IPS DF 4.7 (cell line): ENCODE measurements around the gene MACROD2.

ENCODE experiments used
- DNase-seq: peaks from one replicate; pipeline ENCODE4 v3.0.0-alpha.2; 2013; ENCODE audit warnings: low spot score; ENCODE audit errors: extremely low read depth

MACROD2 gene

DNA sequence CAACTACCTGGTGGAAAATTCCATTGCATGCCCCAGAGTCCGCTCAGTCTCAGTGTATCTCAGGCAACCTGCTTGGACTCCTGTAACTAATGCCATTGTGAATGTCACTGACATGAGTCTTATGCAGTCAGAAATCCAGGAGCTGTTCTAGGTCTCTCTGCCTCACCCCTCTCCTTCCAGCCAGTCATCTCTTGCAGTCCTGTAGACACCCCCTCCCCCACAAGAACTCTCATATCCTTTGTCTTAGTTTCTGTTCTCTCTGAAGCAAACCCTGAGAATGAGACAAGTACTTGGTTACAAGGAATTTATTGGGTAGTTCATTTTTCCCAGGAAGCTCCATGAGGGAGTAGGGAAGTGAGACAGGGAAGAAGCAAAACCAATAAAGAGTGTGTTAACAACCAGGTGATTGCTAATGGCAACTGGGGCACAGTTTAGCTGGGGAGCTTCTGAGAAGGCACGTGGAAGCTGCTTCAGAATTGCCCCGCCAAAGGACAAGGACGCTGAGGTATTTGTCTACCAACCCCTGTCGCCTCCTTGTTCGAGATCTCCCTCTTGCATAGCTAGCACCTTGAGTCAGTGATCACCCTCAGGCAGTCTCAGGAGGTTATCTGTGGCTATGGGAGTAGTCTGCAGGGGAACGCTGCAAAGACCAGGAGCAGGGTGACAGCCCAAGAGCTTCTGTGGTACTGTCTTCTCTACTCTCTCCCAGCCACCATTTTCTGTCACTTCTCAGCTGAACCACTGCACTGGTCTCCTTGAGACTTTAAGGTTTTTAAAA is 1253.5 kb downstream of the MACROD2 start:
- DNase-seq: no peak

DNA sequence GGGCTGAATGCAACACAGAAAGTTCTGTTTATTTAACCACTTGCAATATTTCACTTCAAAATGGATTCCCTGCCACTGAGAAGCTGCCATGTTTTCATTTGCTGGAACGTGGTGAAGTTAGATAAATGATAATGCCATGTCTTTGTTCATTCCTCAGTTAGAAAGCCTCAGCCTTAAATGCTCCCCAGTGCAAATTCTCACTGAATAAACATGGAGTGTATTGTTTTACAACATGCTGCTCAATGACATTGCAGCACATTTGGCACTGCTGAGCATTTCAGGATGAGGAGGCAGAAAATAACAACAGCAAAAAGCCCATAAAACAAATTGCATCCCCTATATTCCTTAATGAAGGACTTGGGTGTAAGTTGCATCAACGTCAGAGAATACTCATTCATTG is 1255.9 kb downstream of the MACROD2 start:
- DNase-seq: no peak

DNA sequence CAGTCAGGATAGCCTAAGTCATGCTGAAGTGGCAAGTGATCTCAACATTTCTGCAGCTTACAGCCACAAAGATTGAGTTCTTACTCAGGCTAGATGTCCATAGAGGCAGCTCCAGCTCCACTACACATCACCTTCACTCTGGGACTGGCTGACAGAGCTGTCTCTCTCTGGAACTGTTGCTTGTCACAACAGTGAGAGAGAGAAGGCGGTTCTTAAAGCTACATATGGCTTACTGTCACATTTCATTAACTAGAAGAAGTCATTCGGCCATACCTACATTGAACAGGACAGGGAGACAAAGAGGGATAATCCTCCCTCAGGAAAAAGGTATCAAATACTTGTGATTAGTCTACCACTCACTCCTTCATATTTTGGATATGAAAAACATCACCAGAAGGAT is 1257.0 kb downstream of the MACROD2 start:
- DNase-seq: no peak

DNA sequence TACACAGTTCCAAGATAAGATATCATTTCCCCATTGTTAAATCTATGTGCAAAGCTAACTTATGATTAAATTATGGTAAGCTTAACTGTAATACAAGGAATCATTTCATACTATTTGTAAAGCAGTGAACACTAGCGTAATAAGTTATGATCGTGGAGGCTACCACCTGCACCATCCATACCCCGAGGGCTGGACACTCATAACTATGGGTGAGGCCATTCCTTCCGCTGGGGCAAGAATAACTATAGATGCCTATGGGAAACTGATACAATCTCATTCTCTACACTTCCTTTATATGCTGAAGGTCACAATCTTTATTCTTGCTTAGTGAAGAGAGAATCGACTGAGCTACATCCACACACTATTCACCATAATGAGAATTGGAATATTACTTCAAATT is 1258.1 kb downstream of the MACROD2 start:
- no peak for DNase-seq

DNA sequence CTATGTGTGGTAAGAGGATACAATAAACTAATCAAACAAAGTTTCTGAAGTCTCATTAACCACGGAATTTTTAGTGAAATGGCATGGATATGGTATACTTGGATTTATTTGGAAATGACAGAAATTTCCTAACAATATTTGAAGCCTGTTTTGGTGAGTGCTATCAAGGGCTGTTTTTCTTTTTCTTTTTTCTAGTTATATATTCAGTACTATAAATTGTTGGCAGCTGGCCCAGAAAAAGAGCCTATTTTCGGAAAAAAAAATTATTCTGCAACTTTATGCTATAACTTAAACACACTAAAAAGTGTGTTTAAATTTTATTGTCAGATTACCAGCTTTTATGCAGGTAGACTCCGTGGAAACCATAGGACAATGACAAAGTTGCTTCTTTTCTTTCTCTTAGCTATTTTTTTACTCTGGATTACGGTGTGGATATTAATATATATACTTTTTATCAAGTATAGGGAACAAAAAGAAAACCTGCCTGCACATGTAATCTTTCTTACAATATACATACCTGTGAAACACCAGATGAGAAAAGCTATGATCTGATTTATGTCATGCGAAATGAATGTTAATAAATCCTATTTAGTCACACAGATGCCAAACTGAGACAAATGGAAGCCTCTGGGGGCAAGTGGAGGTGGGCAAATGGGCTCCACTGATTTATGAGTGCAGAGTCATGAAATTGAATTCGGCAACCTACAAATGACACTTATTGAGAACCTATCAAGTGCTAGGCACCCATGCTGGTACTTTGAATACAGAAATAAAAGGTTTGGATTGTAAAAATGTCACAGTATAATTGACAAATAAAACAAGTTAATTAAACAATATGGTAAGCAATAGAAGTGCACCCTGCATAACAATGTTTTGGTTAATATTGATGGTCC is 1261.6 kb downstream of the MACROD2 start:
- DNase-seq: no peak

DNA sequence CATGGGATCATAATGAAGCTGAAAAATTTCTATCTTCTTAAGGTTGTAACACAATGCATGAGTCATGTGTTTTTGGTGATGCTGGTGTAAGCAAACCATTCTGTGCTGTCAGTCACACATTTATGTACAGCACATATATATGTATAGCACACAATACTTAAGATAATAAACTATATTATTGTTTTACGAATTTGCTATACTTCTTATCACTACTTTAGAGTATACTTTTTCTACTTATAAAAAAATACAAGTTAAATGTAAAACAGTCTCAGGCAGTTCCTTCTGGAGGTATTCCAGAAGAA is 1262.2 kb downstream of the MACROD2 start:
- no peak for DNase-seq

DNA sequence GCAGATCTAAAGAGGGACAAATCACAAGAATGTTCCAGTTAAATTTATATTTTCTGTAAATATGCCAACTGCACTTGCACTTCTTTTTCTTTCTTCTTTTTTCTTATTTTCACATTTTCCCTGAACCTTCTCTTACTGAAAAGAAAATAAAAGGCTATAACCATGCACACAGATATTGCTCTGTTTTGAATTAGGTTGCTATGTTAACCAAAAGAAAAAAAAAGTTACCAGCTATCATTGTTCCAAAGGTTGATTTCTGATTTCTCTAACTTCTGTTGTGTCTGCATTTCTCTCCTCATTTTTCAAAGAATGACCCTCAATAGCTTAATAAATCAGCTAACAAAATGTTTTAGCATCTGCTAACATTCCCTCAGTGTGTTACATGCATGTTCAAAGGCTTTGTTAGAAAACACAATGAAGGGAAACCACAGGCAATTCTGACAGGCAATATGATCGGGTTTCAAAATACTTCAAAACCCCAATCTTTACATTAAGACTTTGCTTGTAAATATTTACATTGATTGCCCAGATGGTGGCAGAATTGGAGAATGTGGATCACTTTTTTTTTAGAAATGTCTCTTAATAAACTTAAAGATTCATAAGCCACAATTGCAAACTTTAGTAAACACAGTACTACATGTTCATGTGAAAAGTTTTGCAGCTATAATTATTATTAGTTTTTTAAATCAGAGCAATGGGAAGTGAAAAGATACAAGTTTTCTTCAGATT is 1270.4 kb downstream of the MACROD2 start:
- no peak for DNase-seq

DNA sequence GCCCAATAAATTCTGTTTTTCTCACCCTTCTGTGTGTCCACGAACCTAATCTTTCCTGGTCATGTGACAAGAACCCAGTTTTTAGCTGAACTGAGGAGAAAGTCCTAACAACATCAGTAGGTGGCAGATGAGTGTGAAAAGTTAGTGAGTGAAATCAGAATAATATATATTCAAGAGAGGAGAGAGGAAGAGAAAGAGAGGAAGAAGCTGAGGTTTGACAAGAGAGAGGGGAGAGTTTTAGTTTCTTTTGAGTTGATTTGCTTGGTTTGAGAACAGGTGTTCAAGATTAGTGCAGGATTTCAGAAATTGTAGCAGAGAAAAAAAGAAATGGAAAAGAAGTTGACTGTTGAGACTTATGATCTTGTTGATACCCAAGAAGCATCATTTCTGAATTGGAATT is 1272.6 kb downstream of the MACROD2 start:
- no peak for DNase-seq

DNA sequence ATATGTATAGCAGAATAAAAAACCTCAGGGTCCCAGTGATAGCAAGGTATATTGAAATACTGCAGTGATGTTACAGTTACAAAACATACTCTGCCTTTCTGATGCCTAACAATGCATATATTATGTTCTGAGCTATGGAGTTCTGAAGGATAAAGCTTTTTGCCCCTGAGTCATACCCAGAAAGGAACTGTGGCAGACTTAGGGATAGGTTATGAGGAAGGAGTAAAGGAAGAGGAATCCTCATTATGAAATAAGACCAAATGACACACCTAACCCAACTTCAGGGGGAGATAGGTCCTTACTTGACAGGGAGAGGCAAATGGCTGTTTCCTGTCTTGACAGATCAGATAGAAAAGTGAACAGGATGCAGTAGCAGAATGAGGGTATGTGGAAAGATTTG is 1282.7 kb downstream of the MACROD2 start:
- no peak for DNase-seq

DNA sequence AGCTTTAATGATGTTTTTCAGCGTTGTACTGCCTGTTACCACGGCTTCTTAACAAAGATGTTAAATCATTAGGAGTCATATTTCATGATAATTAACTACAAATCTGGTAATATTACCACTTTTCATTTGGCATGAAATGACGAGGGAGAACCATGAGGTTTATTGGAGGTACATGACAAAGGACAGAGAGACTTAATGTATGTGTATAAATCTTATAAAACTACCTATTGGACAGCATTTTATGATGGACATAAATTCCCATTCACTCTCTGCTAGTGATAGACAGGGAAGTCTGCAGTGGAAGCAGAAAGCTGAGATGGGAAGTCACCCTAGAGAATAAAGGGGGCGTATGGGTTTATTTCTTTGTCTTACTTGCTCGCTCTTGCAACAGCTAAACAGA is 1292.0 kb downstream of the MACROD2 start:
- no peak for DNase-seq

DNA sequence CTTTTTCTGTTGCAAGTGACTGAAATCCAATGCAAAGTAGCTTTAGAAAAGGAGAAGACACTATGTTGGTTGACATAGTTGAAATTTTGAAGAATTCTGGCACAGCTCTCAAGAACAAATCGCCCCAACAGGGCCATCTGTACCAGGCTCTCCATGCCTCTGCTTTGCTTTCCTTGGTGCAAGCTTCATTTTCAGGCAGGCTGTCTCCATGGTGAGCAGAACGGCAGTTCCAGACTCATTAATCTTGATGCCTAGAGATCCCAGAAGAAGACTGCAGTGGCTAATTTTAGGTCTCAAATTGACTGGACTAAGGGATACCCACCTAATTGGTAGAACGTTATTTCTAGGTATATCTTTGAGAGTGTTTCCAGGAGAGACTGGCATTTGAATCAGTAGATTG is 1292.8 kb downstream of the MACROD2 start:
- DNase-seq: no peak

DNA sequence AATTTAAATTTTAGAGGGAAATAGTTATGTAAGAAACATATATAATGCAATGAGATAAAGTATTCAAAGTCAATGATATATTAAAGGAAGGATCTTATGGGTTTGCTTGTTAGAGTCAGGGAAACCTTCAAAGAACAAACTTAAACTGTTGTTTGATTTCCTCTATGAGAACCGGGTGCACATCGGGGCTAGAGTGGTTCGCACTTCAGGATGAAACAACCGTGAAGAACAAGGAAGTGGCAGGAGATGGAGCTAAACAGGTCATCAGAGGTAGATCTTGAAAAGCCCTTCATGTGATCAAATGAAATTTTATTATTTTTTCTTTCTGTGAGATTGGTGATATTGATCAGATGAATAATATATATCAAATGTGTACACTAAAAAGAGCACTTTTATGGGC is 1294.0 kb downstream of the MACROD2 start:
- DNase-seq: no peak

DNA sequence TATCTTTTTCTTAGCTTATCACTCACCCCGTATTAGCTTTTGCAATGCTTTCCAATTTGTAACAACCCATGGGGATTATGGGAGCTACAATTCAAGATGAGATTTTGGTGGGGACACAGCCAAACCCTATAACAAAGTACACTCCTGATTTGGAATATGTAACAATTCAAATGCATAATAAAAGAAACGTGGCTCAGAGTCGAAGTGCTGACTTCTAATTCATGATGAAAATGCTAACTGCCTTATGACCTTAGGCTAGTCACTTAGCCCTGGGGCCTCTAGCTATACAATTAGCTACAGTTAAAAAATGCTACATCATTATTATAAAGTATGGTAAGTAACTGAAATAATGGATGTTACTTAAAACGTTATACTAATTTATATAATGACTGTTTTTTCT is 1297.1 kb downstream of the MACROD2 start:
- DNase-seq: no peak

DNA sequence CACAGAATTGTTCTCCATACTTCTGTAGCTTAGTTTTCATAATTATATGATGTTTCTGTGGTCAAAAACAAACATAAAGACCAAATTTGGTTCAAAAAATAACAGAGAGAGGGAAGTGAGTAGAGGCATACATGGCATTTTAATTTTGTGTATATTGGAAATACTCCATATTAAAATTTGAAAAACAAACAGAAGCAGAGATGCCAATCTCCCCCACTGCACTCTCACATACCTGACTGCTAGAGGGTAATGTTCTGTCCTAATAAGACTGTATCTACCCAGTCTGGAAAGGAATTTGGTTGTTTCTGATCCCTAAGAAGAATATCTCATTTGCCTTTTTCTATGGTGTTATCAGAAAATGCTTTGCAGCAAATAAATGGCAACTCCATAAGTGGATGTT is 1301.1 kb downstream of the MACROD2 start:
- DNase-seq: no peak

DNA sequence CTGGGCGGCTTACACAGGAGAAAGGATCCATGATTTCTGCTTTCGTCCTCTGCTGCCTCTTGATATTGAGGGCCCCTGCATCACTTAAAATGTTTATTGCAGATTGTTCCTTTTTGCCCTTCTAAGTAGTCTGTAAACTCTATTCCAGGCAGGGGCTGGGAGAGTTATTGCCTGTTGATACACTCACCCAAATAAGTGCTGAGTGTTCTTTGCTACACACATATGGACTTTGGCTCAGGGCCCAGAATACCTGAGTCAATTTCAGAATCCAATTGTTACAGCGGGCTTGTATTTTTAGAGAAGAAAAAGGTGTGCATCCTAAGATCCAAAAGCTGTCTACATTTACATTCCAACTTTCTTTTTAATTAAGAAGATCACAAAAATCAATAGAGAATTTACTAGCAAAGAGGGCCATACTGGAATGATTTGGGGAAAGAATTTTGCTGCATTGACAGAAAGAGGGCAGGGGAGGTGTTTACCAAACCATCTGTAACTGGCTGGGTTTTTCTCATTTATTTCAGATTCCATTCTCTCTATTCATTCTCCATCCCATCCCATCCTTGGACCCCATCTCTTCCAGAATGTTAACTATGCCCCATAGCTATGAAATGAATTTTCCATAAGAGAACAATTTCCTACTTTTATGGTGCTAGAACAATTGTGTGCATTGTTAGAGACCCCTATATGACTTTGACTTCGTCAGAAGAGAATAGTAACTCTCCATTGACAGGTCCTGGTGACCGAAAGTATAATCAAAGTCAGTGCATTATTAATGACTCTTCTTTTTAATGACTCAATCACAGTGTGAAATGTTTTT is 1302.0 kb downstream of the MACROD2 start:
- DNase-seq: no peak

DNA sequence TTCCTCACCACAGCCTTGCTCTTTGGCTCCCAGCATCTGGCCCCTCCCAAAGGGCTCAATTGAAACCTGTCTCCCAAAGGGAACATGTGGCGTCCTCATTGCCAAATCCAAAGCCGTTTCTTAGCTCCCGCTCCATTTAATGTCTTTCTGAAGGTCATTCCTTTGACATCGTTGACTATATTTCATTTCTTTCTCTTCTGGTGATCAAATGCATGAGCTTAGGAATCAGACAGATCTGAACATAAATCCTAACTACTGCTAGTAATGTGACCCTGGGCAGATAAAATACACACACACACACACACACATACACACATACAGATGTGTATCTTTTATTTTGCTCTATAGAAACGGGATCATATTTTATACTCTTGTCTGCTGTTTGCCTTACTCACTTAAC is 1306.8 kb downstream of the MACROD2 start:
- DNase-seq: no peak

DNA sequence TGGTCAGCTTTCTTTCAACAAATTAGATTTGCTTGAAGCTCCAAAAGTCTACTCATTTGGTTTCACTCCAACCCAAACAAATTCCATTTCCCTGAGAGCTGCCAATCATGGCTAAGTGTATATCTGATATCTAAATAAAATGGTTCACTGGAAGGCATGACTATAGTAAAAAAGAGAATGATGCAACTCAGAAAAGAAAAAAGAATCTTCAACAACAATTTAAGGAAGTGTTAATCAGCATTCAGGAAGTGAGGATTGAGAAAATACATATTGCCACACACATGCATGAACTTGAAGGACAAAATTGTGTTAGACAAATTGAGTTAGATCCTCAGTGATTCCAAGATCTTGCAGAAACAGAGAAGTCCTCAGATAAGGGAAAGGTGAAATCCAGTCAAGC is 1315.0 kb downstream of the MACROD2 start:
- no peak for DNase-seq

DNA sequence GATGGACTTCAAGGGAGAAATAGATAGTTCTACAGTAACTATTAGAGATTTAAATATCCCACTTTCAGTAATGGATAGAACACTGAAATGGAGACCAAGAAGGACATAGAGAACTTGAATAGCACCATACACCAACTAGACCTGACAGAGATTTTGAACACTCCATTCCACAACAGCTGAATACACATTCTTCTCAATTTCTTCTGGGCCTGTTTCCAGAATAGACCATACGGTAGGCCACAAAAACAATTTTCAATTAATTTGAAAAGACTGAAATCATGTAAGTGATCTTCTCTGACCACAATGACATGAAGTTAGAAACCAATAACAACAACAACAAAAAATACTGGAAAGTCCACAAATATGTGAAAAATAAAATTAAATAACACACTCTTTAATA is 1321.2 kb downstream of the MACROD2 start:
- DNase-seq: no peak

DNA sequence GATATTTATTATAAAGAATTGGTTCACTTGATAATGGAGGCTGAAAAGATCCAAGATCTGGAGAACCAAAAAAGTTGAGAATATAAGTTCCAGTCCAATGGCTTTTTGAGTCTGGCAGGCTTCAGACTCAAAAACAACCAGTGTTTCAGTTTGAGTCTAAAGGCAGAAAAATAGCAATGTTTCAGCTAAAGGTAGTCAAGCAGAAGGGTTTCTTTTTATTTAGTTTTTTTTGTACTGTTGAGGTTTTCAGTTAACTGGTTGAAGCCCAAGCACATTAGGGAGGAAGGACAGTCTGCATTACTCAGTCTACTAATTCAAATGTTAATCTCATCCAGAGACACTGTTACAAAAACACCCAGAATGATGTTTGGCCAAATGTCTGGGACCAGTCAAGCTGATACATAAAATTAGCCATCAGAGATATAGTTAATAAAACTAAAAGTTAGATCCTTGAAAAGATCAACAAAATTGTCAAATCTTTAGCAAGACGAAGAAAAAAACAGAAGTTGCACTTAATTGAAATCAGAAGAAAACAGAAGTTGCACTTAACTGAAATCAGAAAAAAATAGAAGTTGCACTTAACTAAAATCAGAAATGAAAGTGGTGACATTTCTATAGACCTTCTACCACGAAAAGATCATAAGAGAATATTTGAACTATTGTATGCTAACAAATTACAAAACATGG is 1322.4 kb downstream of the MACROD2 start:
- no peak for DNase-seq

DNA sequence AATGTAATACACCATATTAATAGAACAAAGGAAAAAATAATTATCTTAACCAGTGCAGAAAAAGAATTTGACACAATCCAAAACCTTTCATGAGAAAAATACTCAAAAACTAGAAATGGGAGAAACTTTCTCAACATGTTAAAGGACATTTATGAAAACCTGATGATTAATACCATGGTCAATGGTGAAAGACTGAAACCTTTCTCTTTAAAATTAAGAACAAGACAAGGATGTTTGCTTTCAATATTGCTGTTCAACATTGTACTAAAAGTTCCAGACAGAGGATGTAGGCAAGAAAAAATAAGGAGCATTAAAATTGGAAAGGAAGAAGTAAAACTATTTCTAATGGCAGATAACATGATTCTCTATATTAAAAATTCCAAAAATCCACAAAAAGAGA is 1323.4 kb downstream of the MACROD2 start:
- DNase-seq: no peak

DNA sequence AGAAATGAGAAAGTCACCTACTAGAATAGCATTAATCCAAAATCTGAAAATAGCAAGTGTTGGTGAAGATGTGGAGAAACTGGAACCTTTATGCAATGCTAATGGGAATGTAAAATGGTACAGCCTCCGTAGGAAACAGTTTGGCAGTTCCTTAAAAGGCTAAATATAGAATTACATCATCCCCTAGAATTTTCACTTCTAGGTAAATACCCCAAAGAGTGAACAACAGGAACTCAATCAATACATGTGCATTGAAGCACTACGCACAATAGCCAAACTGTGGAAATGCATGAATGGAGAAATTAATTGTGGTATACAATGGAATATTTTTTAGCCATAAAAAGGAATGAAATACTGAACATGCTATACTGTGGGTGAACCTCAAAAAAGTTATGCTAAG is 1324.1 kb downstream of the MACROD2 start:
- DNase-seq: no peak
